ENCODE measurements around the gene CMC1. TPM values are rescaled to one million over a fixed set of nuclear protein-coding genes. Genes with fewer than 3 reads are reported as not detected.

CMC1 gene
- total RNA-seq, 1 experiment from 2014 or later: 22.8 TPM

GRCh38 chr3:28349469-28350000 lies 108.1 kb downstream of the CMC1 start:
- DNase-seq: no peak
- Histone ChIP-seq H3K27me3 (replicated peaks; ENCODE audit: control insufficient read depth, insufficient read depth, low read length) (no peaks in the 10 kb centered on the region), H3K4me1 (no peaks in the 10 kb centered on the region), H3K4me3 (ENCODE audit: low read depth, low read length) (peak overlapping the region; percentile 69), H3K36me3 (ENCODE audit: control insufficient read depth, insufficient read depth, low read length) (no peaks in the 10 kb centered on the region), H3K9me3 (no peaks in the 10 kb centered on the region)
- H3K27me3 Mint-ChIP-seq (ENCODE audit: insufficient read depth, unreplicated experiment): no peaks in the 10 kb centered on the region
- H3K4me3 Mint-ChIP-seq (ENCODE audit: unreplicated experiment): peak overlapping the region; percentile 99
- peaks cover 12% of the 10 kb centered on the region for H3K36me3 Mint-ChIP-seq (ENCODE audit: insufficient read depth, unreplicated experiment)
- POLR2A ChIA-PET: no interaction called here
- H3K9me3 Mint-ChIP-seq (ENCODE audit: unreplicated experiment): no peaks in the 10 kb centered on the region
- intact Hi-C loops (cut with micrococcal nuclease; ENCODE audit: unreplicated experiment): loop anchor here (2.0 to 10.0 kb wide), 3 partner anchors 109 to 865 kb away; partner anchors contain the start of genes CMC1 and SLC4A7
- BruUV-seq (replicated peaks): TSS peak; percentile 51
- H3K4me1 Mint-ChIP-seq (ENCODE audit: low read depth, unreplicated experiment): peaks cover 7% of the 10 kb centered on the region
- H3K27ac Mint-ChIP-seq (ENCODE audit: unreplicated experiment): peak overlapping the region; percentile 99
- CTCF ChIA-PET: no interaction called here
- TF ChIP-seq CTCF (IDR thresholded peaks at IDR 0.05; ENCODE audit: insufficient read depth in 1 of 2, low read depth in 1 of 2, low read length in 1 of 2, severe bottlenecking in 1 of 2, unreplicated experiment in 1 of 2): no peak

Other genes starting within 250 kb of the CMC1 start
- gene ZCWPW2, start 107.1 kb downstream of the CMC1 start, total RNA-seq (2022): 0.18 and 0.46 TPM in 2 replicates
- 48.9 and 57.4 TPM in 2 replicates for gene AZI2, start 107.2 kb downstream of the CMC1 start, total RNA-seq (2022)